ENCODE measurements around the gene FBXL19. TPM values are rescaled to one million over a fixed set of nuclear protein-coding genes. Genes with fewer than 3 reads are reported as not detected.

FBXL19 gene
- total and polyA plus RNA-seq, 2 of the 13 experiments (the other 11 are each of a cell fraction or from before 2014, with no cell fraction given): 6.0 to 13.7 TPM

- TF ChIP-seq, protein P1, sequence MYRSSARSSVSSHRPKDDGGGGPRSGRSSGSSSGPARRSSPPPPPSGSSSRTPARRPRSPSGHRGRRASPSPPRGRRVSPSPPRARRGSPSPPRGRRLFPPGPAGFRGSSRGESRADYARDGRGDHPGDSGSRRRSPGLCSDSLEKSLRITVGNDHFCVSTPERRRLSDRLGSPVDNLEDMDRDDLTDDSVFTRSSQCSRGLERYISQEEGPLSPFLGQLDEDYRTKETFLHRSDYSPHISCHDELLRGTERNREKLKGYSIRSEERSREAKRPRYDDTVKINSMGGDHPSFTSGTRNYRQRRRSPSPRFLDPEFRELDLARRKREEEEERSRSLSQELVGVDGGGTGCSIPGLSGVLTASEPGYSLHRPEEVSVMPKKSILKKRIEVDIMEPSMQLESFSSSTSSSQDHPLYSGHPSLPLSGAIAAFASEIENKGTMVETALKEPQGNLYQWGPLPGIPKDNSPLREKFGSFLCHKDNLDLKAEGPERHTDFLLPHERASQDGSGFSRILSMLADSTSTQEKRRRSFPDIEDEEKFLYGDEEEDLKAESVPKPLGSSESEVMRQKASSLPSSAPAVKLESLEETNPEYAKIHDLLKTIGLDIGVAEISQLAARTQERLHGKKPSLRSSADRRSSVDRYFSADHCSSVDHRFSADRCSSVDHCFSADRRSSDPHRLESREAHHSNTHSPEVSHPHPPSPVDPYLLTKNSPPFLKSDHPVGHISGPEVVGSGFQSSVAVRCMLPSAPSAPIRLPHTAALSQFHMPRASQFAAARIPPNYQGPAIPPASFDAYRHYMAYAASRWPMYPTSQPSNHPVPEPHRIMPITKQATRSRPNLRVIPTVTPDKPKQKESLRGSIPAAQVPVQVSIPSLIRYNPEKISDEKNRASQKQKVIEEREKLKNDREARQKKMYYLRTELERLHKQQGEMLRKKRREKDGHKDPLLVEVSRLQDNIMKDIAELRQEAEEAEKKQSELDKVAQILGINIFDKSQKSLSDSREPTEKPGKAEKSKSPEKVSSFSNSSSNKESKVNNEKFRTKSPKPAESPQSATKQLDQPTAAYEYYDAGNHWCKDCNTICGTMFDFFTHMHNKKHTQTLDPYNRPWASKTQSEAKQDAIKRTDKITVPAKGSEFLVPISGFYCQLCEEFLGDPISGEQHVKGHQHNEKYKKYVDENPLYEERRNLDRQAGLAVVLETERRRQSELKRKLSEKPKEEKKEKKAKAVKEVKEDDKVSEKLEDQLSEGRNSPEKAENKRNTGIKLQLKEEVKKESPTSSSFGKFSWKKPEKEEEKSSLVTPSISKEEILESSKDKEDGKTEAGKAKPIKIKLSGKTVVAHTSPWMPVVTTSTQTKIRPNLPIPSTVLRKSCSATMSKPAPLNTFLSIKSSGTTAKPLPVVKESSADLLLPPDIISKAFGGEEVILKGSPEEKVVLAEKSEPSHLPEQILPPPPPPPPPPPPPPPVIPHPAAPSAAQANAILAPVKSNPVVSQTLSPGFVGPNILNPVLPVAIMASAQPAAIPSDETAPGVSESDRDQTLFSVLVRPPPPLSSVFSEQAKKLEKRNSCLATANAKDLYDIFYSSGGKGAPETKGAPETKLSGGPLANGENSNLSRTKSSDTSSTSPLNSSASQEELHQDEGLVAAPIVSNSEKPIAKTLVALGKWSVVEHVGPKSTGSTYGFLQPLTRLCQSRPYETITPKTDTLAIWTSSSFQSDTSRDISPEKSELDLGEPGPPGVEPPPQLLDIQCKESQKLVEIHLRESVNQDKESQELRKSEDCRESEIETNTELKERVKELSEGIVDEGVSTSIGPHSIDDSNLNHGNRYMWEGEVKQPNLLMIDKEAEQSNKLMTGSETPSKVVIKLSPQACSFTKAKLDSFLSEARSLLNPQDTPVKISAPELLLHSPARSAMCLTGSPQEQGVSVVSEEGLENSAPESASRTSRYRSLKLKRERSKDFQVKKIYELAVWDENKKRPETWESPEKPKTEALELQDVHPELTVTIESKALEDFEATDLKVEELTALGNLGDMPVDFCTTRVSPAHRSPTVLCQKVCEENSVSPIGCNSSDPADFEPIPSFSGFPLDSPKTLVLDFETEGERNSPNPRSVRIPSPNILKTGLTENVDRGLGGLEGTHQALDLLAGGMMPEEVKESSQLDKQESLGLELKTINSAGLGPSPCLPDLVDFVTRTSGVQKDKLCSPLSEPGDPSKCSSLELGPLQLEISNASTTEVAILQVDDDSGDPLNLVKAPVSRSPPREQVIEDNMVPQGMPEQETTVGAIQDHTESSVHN (CRISPR knock-in tag; IDR thresholded peaks at IDR 0.05): no peak
- no peak; the same call in 1 of the 2 replicates for TF ChIP-seq GATAD2A (CRISPR knock-in tag; IDR thresholded peaks at IDR 0.05)
- no peak for TF ChIP-seq EZH2 (conservative IDR thresholded peaks at IDR 0.05; ENCODE audit: low read depth, low read length)
- TF ChIP-seq, protein P2, sequence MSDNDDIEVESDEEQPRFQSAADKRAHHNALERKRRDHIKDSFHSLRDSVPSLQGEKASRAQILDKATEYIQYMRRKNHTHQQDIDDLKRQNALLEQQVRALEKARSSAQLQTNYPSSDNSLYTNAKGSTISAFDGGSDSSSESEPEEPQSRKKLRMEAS (IDR thresholded peaks at IDR 0.05): peak; percentile 81
- TF ChIP-seq HNF4G (IDR thresholded peaks at IDR 0.05; ENCODE audit: borderline replicate concordance, low read depth, low read length): no peak
- TF ChIP-seq HNF4G (CRISPR knock-in tag; IDR thresholded peaks at IDR 0.05; ENCODE audit: borderline replicate concordance, low read depth): no peak
- no peak for TF ChIP-seq ZKSCAN1 (IDR thresholded peaks at IDR 0.05; ENCODE audit: low read length)
- peak; percentile 53; the same call in 1 of the 2 replicates for TF ChIP-seq RXRA (CRISPR knock-in tag; IDR thresholded peaks at IDR 0.05)
- TF ChIP-seq ZNF460 (CRISPR knock-in tag; IDR thresholded peaks at IDR 0.05; ENCODE audit: borderline replicate concordance): no peak
- no peak for TF ChIP-seq FOXM1 (CRISPR knock-in tag; IDR thresholded peaks at IDR 0.05)
- peak; percentile 62; the same call in 1 of the 2 replicates for TF ChIP-seq KDM5B (CRISPR knock-in tag; IDR thresholded peaks at IDR 0.05; ENCODE audit: borderline replicate concordance)
- TF ChIP-seq ONECUT2 (CRISPR knock-in tag; IDR thresholded peaks at IDR 0.05): no peak
- 0 out of 2 replicates have a peak, but pooled peaks have one; percentile 26 for TF ChIP-seq RNF219 (CRISPR knock-in tag; IDR thresholded peaks at IDR 0.05)
- TF ChIP-seq FOXO1 (CRISPR knock-in tag; IDR thresholded peaks at IDR 0.05): peak; percentile 11; the same call in 1 of the 2 replicates
- TF ChIP-seq TRIM24 (CRISPR knock-in tag; IDR thresholded peaks at IDR 0.05): no peak
- no peak; the same call in 1 of the 2 replicates for TF ChIP-seq ZNF746 (CRISPR knock-in tag; IDR thresholded peaks at IDR 0.05)
These were observed 324 bp upstream of the FBXL19 start (continued) for GRCh38 chr16:30922960-30923535.

All from HepG2 (cell line).